Measurements from ENCODE around the gene ERCC5. TPM values are rescaled to one million over a fixed set of nuclear protein-coding genes. Genes with fewer than 3 reads are reported as not detected.

Gene ERCC5
- total RNA-seq, 3 donors from 2014 or later = 58.6 to 85.0 (median 62.7) TPM

DNA sequence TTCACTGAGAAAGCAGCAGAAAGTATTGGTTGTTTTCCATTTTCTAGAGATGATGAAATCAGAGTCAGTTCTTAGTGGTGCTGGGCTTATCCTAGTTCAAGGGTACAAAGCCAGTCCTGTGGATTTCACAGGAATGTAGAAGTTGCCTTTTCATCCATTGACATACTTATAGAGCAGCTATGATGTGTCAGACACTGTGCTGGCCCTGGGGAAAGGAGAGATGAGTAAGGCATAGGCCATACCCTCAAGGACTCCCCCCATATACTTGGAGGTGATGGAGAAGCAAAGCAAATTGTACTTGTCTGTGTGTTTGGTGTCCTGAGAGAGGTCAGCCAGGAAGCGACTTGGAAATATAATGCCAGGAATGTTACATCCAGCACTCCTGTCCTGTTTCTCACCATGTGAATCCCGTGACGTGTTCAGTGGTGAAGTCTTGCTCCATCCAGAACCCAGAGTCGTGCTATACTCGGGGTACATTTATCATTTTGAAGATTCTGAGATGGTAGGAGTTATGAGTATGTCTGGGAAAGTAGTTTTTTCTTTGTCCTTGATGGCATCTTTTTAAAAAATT is 22.6 kb downstream of the ERCC5 start:
- Histone ChIP-seq H3K9me3 (no peaks in the 10 kb centered on the region), H3K4me3 (no peak overlapping the region), H3K36me3 (ENCODE audit: low read depth) (peaks cover 4% of the 10 kb centered on the region), H3K4me1 (ENCODE audit: low read depth) (no peaks in the 10 kb centered on the region)
- DNase-seq (no peak), ATAC-seq (no peak)
- TF ChIP-seq, protein P1, sequence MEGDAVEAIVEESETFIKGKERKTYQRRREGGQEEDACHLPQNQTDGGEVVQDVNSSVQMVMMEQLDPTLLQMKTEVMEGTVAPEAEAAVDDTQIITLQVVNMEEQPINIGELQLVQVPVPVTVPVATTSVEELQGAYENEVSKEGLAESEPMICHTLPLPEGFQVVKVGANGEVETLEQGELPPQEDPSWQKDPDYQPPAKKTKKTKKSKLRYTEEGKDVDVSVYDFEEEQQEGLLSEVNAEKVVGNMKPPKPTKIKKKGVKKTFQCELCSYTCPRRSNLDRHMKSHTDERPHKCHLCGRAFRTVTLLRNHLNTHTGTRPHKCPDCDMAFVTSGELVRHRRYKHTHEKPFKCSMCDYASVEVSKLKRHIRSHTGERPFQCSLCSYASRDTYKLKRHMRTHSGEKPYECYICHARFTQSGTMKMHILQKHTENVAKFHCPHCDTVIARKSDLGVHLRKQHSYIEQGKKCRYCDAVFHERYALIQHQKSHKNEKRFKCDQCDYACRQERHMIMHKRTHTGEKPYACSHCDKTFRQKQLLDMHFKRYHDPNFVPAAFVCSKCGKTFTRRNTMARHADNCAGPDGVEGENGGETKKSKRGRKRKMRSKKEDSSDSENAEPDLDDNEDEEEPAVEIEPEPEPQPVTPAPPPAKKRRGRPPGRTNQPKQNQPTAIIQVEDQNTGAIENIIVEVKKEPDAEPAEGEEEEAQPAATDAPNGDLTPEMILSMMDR (IDR thresholded peaks at IDR 0.05) = no peak
- intact Hi-C loops (cut with DNase I, micrococcal nuclease) = no loop called here

DNA sequence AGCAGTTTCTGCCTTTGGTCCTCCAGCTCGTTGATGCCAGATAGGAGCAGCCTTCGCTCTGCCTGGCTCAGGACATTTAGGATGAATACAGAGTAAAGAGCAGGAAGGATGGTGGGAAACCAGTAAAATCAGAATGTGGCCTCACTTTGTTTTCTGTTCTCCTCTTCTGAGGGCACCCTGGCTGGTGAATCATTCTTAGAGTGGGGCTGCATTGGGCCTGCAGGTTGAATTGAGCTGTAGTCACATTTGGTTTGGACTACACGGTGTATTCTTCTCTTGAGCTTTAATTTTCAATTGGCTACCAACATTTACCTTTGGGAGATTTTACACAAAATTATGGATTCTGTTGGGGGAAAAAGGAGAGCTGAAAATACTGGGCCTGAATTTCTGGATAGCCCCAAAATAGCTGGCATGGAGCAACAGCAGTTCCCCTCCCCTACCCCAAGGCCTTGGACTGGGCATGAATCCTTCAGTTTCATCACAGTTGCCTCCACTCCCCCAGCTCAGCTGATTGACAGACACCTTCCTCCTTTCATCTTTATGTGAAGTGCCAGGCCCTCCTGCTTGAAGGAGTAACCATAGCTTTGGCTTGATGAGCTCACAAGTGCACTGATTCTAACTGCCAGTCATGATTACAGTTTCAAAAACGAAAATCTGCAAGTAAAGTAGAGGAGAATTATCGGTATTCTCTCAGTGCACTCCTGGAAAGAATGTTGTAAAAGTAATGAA is 24.3 kb downstream of the ERCC5 start:
- ATAC-seq (peak; percentile 22), DNase-seq (no peak)
- TF ChIP-seq, protein P1 (IDR thresholded peaks at IDR 0.05) = no peak
- peaks cover 6% of the 10 kb centered on the region for H3K36me3 ChIP-seq (ENCODE audit: low read depth)
- intact Hi-C loops (cut with DNase I, micrococcal nuclease) = no loop called here
- no peak overlapping the region for H3K4me3 ChIP-seq
- H3K4me1 ChIP-seq (ENCODE audit: low read depth) = no peaks in the 10 kb centered on the region
- no peaks in the 10 kb centered on the region for H3K9me3 ChIP-seq

DNA sequence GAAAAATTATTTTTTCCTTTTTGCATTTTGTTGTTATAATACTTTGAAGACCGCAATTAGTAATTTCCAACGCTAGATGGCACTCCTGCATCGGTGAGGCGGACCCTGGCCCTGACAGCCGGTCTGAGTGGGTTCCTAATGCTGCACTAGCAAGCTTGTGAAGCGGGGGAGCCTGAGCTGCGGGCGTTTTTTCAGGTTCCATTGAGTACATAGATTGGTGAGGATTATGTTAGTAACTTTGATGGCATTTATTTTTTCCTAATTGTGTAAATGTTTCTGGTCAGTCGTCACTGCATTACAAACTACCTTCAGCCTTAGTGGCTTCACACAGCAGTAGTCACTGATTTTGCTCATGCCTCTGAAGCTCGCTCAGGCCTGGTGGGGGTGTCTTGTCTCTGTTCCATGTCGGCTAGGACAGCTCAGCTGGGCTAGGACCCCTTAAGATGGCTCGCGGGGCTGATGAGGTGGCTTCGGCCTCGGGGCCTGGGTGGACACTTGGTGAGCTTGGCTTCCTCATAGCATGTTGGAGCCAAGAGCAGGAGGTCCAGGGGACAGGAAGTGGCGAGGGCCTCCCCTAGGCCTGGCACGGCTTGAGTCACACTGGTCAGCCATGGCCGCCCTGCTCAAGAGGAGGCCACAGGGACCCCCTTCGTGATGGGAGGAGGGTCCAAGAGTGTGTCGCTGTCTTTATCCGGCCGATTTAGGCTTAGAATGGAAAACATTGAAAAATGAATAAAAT is 25.0 kb downstream of the ERCC5 start:
- intact Hi-C loops (cut with DNase I, micrococcal nuclease) = no loop called here
- DNase-seq (peak in 1 of 3 donors; percentile 63), ATAC-seq (peak; percentile 80)
- no peak overlapping the region for H3K4me3 ChIP-seq
- TF ChIP-seq, protein P1 (IDR thresholded peaks at IDR 0.05) = peak; percentile 41
- H3K9me3 ChIP-seq = no peaks in the 10 kb centered on the region
- peaks cover 10% of the 10 kb centered on the region for H3K36me3 ChIP-seq (ENCODE audit: low read depth)
- H3K4me1 ChIP-seq (ENCODE audit: low read depth) = no peaks in the 10 kb centered on the region

DNA sequence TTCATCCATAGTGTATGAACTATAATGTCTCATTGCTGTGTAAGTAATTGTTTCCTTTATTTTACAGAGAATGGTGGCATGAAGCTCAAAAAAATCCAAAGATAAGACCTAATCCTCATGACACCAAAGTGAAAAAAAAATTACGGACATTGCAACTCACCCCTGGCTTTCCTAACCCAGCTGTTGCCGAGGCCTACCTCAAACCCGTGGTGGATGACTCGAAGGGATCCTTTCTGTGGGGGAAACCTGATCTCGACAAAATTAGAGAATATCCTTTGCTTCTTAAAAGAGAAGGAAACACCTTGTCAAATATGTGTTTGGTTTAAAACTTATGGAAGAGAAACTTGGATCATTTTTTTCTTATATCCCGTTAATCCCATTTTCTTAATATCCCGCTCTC is 26.3 kb downstream of the ERCC5 start:
- TF ChIP-seq, protein P1 (IDR thresholded peaks at IDR 0.05) = no peak
- DNase-seq = no peak

DNA sequence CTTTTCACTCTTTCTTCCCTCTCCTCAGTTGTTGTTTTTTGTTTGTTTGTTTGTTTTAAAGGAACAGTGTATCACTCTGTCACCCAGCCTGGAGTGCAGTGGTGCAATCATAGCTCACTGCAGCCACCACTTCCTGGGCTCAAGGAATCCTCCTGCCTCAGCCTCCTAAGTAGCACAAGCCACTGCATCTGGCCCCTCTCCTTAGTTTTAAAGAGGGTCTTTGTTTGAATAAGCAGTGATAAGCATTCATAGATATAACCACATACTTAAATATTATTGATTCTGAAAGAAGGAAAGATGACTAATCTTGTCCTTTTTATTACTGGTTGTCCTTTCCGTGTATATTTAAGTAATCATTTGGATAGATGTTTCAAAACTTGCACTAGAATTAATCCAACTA is 26.7 kb downstream of the ERCC5 start:
- Histone ChIP-seq H3K36me3 (ENCODE audit: low read depth) (peaks cover 6% of the 10 kb centered on the region), H3K9me3 (no peaks in the 10 kb centered on the region), H3K4me1 (ENCODE audit: low read depth) (no peaks in the 10 kb centered on the region), H3K4me3 (no peak overlapping the region)
- ATAC-seq = no peak
- TF ChIP-seq, protein P1 (IDR thresholded peaks at IDR 0.05) = no peak
- DNase-seq = no peak
- intact Hi-C loops (cut with DNase I, micrococcal nuclease) = no loop called here

More for the DNA sequence above, 26.3 kb downstream of the ERCC5 start:
- H3K4me3 ChIP-seq = no peak overlapping the region
- no peaks in the 10 kb centered on the region for H3K9me3 ChIP-seq
- H3K4me1 ChIP-seq (ENCODE audit: low read depth) = no peaks in the 10 kb centered on the region
- no peak for ATAC-seq
- intact Hi-C loops (cut with DNase I, micrococcal nuclease) = no loop called here
- peaks cover 6% of the 10 kb centered on the region for H3K36me3 ChIP-seq (ENCODE audit: low read depth)
